ENCODE measurements around the gene GEMIN7.

The GEMIN7 gene

GRCh38 chr19:45063851-45064801, 14.9 kb upstream of the GEMIN7 start:
- H3K27ac ChIP-seq, result no peak overlapping the region
- no peak for TF ChIP-seq ZFX (IDR thresholded peaks at IDR 0.05)
- TF ChIP-seq, protein P1, sequence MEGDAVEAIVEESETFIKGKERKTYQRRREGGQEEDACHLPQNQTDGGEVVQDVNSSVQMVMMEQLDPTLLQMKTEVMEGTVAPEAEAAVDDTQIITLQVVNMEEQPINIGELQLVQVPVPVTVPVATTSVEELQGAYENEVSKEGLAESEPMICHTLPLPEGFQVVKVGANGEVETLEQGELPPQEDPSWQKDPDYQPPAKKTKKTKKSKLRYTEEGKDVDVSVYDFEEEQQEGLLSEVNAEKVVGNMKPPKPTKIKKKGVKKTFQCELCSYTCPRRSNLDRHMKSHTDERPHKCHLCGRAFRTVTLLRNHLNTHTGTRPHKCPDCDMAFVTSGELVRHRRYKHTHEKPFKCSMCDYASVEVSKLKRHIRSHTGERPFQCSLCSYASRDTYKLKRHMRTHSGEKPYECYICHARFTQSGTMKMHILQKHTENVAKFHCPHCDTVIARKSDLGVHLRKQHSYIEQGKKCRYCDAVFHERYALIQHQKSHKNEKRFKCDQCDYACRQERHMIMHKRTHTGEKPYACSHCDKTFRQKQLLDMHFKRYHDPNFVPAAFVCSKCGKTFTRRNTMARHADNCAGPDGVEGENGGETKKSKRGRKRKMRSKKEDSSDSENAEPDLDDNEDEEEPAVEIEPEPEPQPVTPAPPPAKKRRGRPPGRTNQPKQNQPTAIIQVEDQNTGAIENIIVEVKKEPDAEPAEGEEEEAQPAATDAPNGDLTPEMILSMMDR (conservative IDR thresholded peaks at IDR 0.05), result no peak

DNA sequence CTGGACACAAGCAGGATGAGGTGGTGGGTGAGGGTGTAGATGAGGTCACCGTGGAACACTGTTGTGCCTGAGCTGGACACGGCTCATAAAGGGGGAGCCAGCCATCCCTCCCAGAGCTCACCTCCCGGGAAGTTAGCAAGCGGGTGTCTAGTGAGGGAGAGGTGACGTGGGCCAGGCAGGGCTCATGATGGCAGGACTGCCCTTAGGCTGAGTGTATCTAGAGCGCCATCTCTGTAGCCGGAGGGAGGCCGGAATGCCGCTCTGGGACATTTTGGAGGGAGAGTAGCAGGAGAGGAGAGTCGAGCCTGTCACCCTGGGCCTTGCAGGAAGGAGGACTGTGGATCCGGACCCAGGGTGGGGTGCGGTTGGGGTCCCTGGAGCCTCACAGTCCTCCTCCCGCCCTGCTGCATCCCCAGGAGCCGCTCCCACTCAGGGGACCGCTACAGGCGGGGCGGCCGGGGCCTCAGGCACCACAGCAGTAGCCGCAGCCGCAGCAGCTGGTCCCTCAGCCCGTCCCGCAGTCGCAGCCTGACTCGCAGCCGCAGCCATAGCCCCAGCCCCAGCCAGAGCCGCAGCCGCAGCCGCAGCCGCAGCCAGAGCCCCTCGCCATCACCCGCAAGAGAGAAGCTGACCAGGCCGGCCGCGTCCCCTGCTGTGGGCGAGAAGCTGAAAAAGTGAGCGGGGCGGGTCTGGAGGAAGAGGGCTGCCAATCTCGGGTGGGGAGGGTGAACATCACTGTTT, 12.0 kb upstream of the GEMIN7 start:
- no peak overlapping the region for H3K27ac ChIP-seq
- TF ChIP-seq, protein P1 (conservative IDR thresholded peaks at IDR 0.05), result no peak
- no peak for TF ChIP-seq ZFX (IDR thresholded peaks at IDR 0.05)

DNA sequence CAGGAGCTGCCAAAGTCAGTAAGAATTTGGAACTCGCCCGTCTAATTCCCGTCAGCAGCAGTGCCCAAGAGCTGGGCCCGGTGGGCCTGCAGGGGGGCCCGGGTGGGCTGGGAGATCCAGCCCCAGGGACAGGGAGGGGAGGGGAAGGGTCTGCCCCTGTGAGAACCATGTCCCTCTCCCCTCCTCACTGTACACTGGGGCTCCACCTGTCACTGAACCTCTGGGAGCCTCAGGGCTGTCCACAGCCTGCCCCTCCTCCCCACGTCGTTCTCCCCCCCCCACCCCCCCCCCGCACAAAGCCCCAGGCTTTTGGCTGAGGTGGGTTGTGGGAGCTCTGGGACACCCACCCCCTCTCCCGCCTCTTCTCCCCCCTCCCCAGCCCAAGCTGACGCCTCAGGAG, 11.0 kb upstream of the GEMIN7 start:
- H3K27ac ChIP-seq, result no peak overlapping the region
- TF ChIP-seq, protein P1 (conservative IDR thresholded peaks at IDR 0.05), result no peak
- TF ChIP-seq ZFX (IDR thresholded peaks at IDR 0.05), result no peak

DNA sequence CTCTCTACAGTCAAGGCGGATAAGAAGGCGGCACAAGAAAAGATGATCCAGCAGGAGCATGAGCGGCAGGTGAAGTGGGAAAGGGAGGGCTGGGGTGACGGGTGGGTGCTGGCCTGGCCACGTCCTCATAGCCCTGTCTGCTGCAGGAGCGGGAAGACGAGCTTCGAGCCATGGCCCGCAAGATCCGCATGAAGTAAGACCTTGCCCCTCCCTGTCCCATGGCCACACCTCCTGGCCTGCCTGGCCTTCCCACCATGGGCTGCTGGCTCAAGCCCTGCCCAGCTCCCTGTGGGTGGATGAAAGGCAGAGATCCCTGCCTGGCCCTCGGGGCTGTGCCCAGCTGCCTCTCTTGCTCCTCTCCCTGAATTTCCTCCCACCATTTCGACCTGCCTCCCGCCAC, 10.0 kb upstream of the GEMIN7 start:
- no peak for TF ChIP-seq ZFX (IDR thresholded peaks at IDR 0.05)
- TF ChIP-seq, protein P1 (conservative IDR thresholded peaks at IDR 0.05), result no peak
- H3K27ac ChIP-seq, result no peak overlapping the region

DNA sequence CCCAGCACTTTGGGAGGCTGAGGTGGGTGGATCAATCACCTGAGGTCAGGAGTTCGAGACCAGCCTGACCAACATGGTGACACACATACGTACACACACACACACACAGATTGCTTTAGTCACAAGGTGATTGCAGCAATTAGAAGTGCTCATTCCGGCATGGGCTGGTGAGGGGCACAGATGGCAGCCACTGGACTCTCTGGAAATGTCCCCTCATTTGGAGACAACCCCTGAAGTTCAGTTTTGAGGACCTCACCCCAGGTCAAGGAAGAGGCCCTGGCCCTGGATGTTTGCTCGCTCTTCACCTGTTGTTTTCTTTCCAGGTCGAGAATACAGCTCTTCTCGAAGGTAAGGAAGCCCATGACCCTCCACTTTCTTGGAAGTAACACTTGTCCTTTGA, 8.8 kb upstream of the GEMIN7 start:
- H3K27ac ChIP-seq, result no peak overlapping the region

DNA sequence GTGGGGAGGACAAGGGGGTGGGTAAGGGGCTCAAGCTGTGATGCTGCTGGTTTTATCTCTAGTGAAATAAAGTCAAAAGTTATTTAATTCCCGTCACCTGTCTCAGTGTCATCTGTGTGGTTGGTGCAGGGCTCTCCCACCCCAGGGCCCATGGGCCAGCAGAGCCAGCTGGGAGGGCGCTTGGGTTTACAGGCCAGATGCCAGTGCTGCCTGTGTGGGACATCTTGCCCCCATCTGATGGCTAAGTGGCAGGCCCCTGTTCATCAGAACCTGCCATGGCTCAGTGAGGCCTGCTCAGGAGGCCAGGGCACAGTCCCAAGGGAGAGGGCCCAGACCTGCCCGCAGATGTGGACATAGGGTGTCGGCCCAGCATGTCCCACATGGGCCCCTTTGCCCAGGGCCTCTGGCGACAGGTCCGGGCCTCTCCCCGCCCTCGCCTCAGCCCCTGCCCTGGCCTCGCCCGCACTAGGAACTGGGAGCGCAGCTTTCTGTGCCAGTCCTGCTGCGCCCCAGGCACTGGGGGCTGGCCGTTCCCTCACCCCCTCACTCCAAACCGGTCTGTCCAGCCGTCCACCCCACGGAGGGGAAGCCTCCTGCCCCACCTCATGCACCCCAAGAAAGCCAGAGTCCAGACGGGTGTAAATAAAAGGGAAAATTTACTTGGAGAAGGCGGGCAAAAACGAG, 8.1 kb upstream of the GEMIN7 start:
- no peak for TF ChIP-seq ZFX (IDR thresholded peaks at IDR 0.05)
- TF ChIP-seq, protein P1 (conservative IDR thresholded peaks at IDR 0.05), result no peak
- no peak overlapping the region for H3K27ac ChIP-seq

More for the DNA sequence above, 8.8 kb upstream of the GEMIN7 start:
- TF ChIP-seq ZFX (IDR thresholded peaks at IDR 0.05), result no peak
- TF ChIP-seq, protein P1 (conservative IDR thresholded peaks at IDR 0.05), result no peak
